ENCODE results near the gene BYSL.

BYSL gene

DNA sequence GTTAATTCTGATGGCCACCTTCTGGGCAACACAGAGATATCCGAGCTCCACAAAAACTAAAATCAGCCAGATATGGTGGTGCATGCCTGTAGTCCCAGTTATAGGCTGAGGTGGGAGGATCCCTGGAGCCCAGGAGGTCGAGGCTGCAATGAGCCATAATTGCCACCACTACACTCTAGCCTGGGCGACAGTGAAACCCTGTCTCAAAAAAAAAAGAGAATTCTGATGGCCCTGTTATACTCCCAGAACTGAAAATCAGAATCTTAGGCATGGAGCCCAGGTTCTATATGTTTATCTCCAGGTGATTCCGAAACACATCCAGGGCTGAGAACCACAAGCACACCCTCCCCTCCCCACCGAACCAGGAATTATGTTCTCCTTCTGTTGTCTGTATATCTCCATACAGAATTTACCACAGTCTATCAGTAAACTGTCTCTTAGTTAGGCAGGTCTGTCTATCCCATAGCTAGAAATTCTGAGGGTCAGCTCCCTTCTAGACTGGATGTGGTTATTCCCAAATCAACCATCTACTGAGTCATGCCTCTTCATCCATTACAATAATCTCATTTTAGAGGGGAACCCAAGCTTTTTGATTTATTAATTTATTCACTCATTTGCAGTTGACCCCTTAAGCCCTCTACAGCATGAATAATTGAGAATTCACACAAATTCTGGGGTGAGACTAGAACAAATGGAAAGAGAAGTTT, 45.1 kb downstream of the BYSL start:
- TF ChIP-seq, protein P1, sequence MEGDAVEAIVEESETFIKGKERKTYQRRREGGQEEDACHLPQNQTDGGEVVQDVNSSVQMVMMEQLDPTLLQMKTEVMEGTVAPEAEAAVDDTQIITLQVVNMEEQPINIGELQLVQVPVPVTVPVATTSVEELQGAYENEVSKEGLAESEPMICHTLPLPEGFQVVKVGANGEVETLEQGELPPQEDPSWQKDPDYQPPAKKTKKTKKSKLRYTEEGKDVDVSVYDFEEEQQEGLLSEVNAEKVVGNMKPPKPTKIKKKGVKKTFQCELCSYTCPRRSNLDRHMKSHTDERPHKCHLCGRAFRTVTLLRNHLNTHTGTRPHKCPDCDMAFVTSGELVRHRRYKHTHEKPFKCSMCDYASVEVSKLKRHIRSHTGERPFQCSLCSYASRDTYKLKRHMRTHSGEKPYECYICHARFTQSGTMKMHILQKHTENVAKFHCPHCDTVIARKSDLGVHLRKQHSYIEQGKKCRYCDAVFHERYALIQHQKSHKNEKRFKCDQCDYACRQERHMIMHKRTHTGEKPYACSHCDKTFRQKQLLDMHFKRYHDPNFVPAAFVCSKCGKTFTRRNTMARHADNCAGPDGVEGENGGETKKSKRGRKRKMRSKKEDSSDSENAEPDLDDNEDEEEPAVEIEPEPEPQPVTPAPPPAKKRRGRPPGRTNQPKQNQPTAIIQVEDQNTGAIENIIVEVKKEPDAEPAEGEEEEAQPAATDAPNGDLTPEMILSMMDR (IDR thresholded peaks at IDR 0.05; ENCODE audit: low read depth, low read length, missing control alignments) = no peak
- no peak overlapping the region for H3K4me3 ChIP-seq (replicated peaks; ENCODE audit: low read depth, low read length)
- DNase-seq (ENCODE audit: extremely low read depth, low read depth) = no peak

DNA sequence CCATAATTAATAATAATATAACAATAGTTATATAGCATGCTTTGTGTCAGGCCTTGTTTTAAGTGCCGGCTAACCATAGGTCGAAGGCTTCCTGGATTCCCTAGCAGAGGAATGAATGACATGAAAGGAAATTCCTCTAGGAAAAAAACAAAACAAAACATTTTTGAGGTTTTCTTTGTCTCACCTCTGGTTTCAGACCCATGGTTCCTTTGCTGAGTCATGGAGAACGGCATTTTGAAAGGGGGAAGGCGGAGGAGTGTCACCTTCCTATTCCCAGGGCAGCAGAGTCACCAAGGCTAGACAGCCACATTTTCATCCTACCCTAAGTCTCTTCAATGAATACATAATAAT, 45.6 kb downstream of the BYSL start:
- no peak for DNase-seq (ENCODE audit: extremely low read depth, low read depth)
- H3K4me3 ChIP-seq (replicated peaks; ENCODE audit: low read depth, low read length) = no peak overlapping the region
- TF ChIP-seq, protein P1 (IDR thresholded peaks at IDR 0.05; ENCODE audit: low read depth, low read length, missing control alignments) = no peak

- no peak overlapping the region for H3K4me3 ChIP-seq (replicated peaks; ENCODE audit: low read depth, low read length)
- TF ChIP-seq, protein P1 (IDR thresholded peaks at IDR 0.05; ENCODE audit: low read depth, low read length, missing control alignments) = no peak
- DNase-seq (ENCODE audit: extremely low read depth, low read depth) = no peak
These were observed 46.3 kb downstream of the BYSL start for GRCh38 chr6:41967312-41968287.

DNA sequence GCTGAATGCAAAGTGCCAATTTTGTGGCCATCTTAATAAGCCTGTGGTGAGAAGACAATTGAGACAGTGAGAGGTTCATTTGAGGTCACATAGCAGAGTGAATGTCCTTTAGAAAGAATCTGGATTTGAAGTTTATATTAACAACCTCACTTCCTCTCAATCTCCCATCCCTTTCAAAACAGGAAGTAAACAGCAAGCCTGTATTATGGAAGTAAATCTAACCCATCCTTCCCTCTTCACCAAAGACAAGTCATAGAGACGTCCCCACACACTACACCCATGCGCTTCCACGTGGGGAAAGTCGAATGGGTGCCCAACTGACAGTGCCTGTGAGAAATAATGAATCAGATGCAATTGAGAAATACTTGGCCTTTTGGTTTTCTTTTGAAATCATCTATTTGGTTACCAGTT, 49.1 kb downstream of the BYSL start:
- no peak overlapping the region for H3K4me3 ChIP-seq (replicated peaks; ENCODE audit: low read depth, low read length)
- DNase-seq (ENCODE audit: extremely low read depth, low read depth) = no peak
- TF ChIP-seq, protein P1 (IDR thresholded peaks at IDR 0.05; ENCODE audit: low read depth, low read length, missing control alignments) = no peak

DNA sequence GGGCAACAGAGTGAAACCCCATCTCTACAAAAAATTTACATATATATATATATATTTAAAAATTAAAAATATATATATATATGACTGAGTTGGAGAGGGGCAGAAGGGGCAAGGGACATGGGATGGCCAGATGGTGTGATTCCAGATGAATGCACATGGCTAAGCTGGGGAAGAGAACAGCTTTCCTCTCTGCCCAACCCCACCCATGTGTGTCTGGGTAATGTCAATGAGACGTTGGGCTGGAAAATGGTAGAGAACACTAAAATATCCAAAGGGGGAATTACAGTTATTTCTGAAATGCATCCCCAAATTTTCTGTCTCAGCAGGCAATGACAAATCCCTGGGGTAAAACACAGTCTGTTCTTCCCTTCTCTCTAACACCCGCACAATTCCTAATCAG, 51.5 kb downstream of the BYSL start:
- TF ChIP-seq, protein P1 (IDR thresholded peaks at IDR 0.05; ENCODE audit: low read depth, low read length, missing control alignments) = no peak
- no peak overlapping the region for H3K4me3 ChIP-seq (replicated peaks; ENCODE audit: low read depth, low read length)
- no peak for DNase-seq (ENCODE audit: extremely low read depth, low read depth)

DNA sequence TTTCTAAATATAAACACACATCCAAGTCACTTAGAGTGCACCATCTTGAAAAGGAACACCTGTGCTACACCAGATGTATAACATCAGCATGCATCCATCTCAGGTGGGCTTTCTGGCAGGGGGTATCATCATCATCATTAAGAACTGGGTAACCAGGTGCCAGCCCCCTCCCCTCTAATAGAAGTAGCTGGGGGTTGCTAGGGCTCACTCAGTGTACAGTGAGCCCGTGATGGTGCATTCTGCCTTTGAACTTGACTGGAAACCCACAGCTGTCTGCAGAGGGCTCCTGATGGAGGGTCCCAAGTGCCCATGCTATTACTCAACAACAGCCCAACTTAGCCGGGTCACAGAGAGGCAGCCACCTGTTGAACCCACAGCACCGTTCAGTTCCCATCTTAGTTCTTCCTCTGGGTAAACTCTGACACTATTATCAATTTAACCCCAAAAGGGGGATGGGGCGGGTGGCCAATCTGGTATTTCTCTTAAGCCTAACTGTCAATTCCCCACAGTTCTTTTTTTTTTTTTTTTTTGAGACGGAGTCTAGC, 53.1 kb downstream of the BYSL start:
- DNase-seq (ENCODE audit: extremely low read depth, low read depth) = no peak
- no peak overlapping the region for H3K4me3 ChIP-seq (replicated peaks; ENCODE audit: low read depth, low read length)
- TF ChIP-seq, protein P1 (IDR thresholded peaks at IDR 0.05; ENCODE audit: low read depth, low read length, missing control alignments) = no peak
